Neural cell (in vitro differentiated cells): ENCODE data around the gene TDP1. TPM values are rescaled to one million over a fixed set of nuclear protein-coding genes. Genes with fewer than 3 reads are reported as not detected.

Source experiments
- H2AFZ ChIP-seq: fragments of 200-600, 300-800 bp; sonication (generic), shearing (Covaris generic); 2 replicates; pipeline ENCODE4 v1.6.0; 2014; ENCODE audit warnings: low read depth, mild to moderate bottlenecking, antibody characterized with exemption, low read length, moderate library complexity
- H3F3A ChIP-seq: fragments of 200-600 bp; shearing (Covaris generic); 2 replicates; pipeline ENCODE4 v1.6.1; 2016; ENCODE audit warnings: mild to moderate bottlenecking, moderate library complexity, mixed read lengths, antibody characterized with exemption, low read length; ENCODE audit not compliant: insufficient read depth, poor library complexity, severe bottlenecking
- H3K27ac ChIP-seq: fragments of 200-600, 300-800 bp; sonication (generic), shearing (Covaris generic); 2 replicates; pipeline ENCODE4 v1.5.1; 2014; ENCODE audit warnings: mild to moderate bottlenecking, low read length, moderate library complexity
- H3K27me3 ChIP-seq: fragments of 300-800, 200-600 bp; sonication (generic), shearing (Covaris generic); 2 replicates; pipeline ENCODE4 v1.6.0; 2014; ENCODE audit warnings: mild to moderate bottlenecking, low read depth, low read length, moderate library complexity; ENCODE audit not compliant: insufficient read depth
- H3K36me3 ChIP-seq: fragments of 300-800, 200-600 bp; sonication (generic), shearing (Covaris generic); 2 replicates; pipeline ENCODE4 v1.5.1; 2014; ENCODE audit warnings: mild to moderate bottlenecking, antibody characterized with exemption, low read length, moderate library complexity; ENCODE audit not compliant: insufficient read depth
- H3K4me2 ChIP-seq: fragments of 300-800, 200-600 bp; sonication (generic), shearing (Covaris generic); 2 replicates; pipeline ENCODE4 v1.6.0; 2014; ENCODE audit warnings: mild to moderate bottlenecking, low read length
- H3K4me3 ChIP-seq: fragments of 300-800, 200-600 bp; sonication (generic), shearing (Covaris generic); 2 replicates; pipeline ENCODE4 v1.5.1; 2014; ENCODE audit warnings: mild to moderate bottlenecking, low read length, moderate library complexity
- H3K79me2 ChIP-seq: fragments of 200-600 bp; shearing (Covaris generic); replicated peaks from 2 replicates; pipeline ENCODE4 v1.6.0; 2014; ENCODE audit warnings: mild to moderate bottlenecking, low read length, moderate library complexity; ENCODE audit not compliant: insufficient read depth
- H3K9ac ChIP-seq: fragments of 300-800, 200-600 bp; sonication (generic), shearing (Covaris generic); 2 replicates; pipeline ENCODE4 v1.6.1; 2016; ENCODE audit warnings: mild to moderate bottlenecking, low read length, mixed read lengths
- H3K9me2 ChIP-seq: fragments of 200-600 bp; shearing (Covaris generic); 2 replicates; pipeline ENCODE4 v1.6.1; 2016; ENCODE audit warnings: mild to moderate bottlenecking, low read length, mixed read lengths; ENCODE audit not compliant: insufficient read depth
- H3K9me3 ChIP-seq: fragments of 200-600, 300-800 bp; sonication (generic), shearing (Covaris generic); 2 replicates; pipeline ENCODE4 v1.6.1; 2016; ENCODE audit warnings: mild to moderate bottlenecking, mixed run types, low read length, moderate library complexity, mixed read lengths
- H4K20me1 ChIP-seq: fragments of 200-600 bp; shearing (Covaris generic); 2 replicates; pipeline ENCODE4 v1.6.1; 2016; ENCODE audit warnings: mild to moderate bottlenecking, mixed run types; ENCODE audit not compliant: insufficient read depth
- EP300 ChIP-seq: fragments of 450-650 bp; conservative IDR thresholded peaks from 2 replicates; pipeline ENCODE4 v1.6.1; 2014; ENCODE audit warnings: antibody characterized with exemption, mild to moderate bottlenecking, moderate library complexity; ENCODE audit not compliant: poor library complexity, severe bottlenecking
- EZH2 ChIP-seq: fragments of 200-600, 300-800 bp; shearing (Covaris generic), sonication (generic); IDR thresholded peaks from 2 replicates; pipeline ENCODE4 v1.6.1; 2014; ENCODE audit warnings: antibody characterized with exemption, low read length, borderline replicate concordance, mild to moderate bottlenecking; ENCODE audit not compliant: insufficient read depth, poor library complexity, severe bottlenecking
- MXI1 ChIP-seq: fragments of 450-650 bp; conservative IDR thresholded peaks from 2 replicates; pipeline ENCODE4 v1.6.1; 2014; ENCODE audit warnings: antibody characterized with exemption, mild to moderate bottlenecking; ENCODE audit not compliant: poor library complexity, severe bottlenecking
- POLR2AphosphoS5 ChIP-seq: IDR thresholded peaks from 2 replicates; pipeline ENCODE4 v1.6.1; 2012
- RAD21 ChIP-seq: fragments of 450-650 bp; conservative IDR thresholded peaks from 2 replicates; pipeline ENCODE4 v1.6.1; 2014; ENCODE audit warnings: antibody characterized with exemption, mild to moderate bottlenecking, moderate library complexity
- SMC3 ChIP-seq: fragments of 450-650 bp; conservative IDR thresholded peaks from 2 replicates; pipeline ENCODE4 v1.6.1; 2014; ENCODE audit warnings: antibody characterized with exemption, mild to moderate bottlenecking, moderate library complexity; ENCODE audit not compliant: poor library complexity
- TAF1 ChIP-seq: IDR thresholded peaks from 2 replicates; pipeline ENCODE4 v1.6.1; 2012; ENCODE audit warnings: low read depth
- polyA plus RNA-seq: library from polyadenylated mRNA; depleted of rRNA; stranded (reverse); fragments of >200 nt; gene quantifications from 2 replicates; pipeline ENCODE4 v1.2.3, GENCODE V29; 2014
- TF ChIP-seq, protein P1 (sequence below): IDR thresholded peaks from 2 replicates; pipeline ENCODE4 v1.6.1; 2012; ENCODE audit warnings: borderline replicate concordance
- TF ChIP-seq, protein P2 (sequence below): fragments of 450-650 bp; IDR thresholded peaks from 2 replicates; pipeline ENCODE4 v1.5.1; 2014; ENCODE audit warnings: antibody characterized with exemption, mild to moderate bottlenecking, moderate library complexity; ENCODE audit not compliant: poor library complexity, severe bottlenecking

The TDP1 gene
- polyA plus RNA-seq, 1 donor from 2014 or later: 29.1 TPM

GRCh38 chr14:89990623-89991275 lies 35.0 kb downstream of the TDP1 start:
- Histone ChIP-seq H3K9ac (no peak overlapping the region), H3K27me3 (no peaks in the 10 kb centered on the region), H3F3A (no peaks in the 10 kb centered on the region), H3K27ac (no peak overlapping the region), H3K4me3 (no peak overlapping the region), H3K9me2 (no peaks in the 10 kb centered on the region), H3K4me2 (no peak overlapping the region), H3K79me2 (no peaks in the 10 kb centered on the region), H2AFZ (no peak overlapping the region), H3K36me3 (no peaks in the 10 kb centered on the region), H4K20me1 (no peaks in the 10 kb centered on the region), H3K9me3 (no peaks in the 10 kb centered on the region)
- TF ChIP-seq EZH2 (no peak), MXI1 (no peak), RAD21 (no peak), SMC3 (no peak), POLR2AphosphoS5 (no peak), TAF1 (no peak), EP300 (no peak)
- TF ChIP-seq, protein P1, sequence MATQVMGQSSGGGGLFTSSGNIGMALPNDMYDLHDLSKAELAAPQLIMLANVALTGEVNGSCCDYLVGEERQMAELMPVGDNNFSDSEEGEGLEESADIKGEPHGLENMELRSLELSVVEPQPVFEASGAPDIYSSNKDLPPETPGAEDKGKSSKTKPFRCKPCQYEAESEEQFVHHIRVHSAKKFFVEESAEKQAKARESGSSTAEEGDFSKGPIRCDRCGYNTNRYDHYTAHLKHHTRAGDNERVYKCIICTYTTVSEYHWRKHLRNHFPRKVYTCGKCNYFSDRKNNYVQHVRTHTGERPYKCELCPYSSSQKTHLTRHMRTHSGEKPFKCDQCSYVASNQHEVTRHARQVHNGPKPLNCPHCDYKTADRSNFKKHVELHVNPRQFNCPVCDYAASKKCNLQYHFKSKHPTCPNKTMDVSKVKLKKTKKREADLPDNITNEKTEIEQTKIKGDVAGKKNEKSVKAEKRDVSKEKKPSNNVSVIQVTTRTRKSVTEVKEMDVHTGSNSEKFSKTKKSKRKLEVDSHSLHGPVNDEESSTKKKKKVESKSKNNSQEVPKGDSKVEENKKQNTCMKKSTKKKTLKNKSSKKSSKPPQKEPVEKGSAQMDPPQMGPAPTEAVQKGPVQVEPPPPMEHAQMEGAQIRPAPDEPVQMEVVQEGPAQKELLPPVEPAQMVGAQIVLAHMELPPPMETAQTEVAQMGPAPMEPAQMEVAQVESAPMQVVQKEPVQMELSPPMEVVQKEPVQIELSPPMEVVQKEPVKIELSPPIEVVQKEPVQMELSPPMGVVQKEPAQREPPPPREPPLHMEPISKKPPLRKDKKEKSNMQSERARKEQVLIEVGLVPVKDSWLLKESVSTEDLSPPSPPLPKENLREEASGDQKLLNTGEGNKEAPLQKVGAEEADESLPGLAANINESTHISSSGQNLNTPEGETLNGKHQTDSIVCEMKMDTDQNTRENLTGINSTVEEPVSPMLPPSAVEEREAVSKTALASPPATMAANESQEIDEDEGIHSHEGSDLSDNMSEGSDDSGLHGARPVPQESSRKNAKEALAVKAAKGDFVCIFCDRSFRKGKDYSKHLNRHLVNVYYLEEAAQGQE: no peak
- TF ChIP-seq, protein P2, sequence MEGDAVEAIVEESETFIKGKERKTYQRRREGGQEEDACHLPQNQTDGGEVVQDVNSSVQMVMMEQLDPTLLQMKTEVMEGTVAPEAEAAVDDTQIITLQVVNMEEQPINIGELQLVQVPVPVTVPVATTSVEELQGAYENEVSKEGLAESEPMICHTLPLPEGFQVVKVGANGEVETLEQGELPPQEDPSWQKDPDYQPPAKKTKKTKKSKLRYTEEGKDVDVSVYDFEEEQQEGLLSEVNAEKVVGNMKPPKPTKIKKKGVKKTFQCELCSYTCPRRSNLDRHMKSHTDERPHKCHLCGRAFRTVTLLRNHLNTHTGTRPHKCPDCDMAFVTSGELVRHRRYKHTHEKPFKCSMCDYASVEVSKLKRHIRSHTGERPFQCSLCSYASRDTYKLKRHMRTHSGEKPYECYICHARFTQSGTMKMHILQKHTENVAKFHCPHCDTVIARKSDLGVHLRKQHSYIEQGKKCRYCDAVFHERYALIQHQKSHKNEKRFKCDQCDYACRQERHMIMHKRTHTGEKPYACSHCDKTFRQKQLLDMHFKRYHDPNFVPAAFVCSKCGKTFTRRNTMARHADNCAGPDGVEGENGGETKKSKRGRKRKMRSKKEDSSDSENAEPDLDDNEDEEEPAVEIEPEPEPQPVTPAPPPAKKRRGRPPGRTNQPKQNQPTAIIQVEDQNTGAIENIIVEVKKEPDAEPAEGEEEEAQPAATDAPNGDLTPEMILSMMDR: no peak

- no peak overlapping the region for H3K27ac ChIP-seq
- H3K9me2 ChIP-seq: no peaks in the 10 kb centered on the region
- no peak overlapping the region for H3K4me3 ChIP-seq
- H3K4me2 ChIP-seq: no peak overlapping the region
- H3K36me3 ChIP-seq: peaks cover 3% of the 10 kb centered on the region
- H2AFZ ChIP-seq: no peak overlapping the region
- TF ChIP-seq RAD21: no peak
- TF ChIP-seq, protein P1: no peak
- no peak for TF ChIP-seq EZH2
- no peak for TF ChIP-seq EP300
- TF ChIP-seq SMC3: no peak
- TF ChIP-seq POLR2AphosphoS5: no peak
- TF ChIP-seq, protein P2: no peak
- no peak for TF ChIP-seq MXI1
- no peak for TF ChIP-seq TAF1
- H3K9ac ChIP-seq: no peak overlapping the region
- no peaks in the 10 kb centered on the region for H3F3A ChIP-seq
- no peaks in the 10 kb centered on the region for H3K27me3 ChIP-seq
- no peaks in the 10 kb centered on the region for H4K20me1 ChIP-seq
- H3K79me2 ChIP-seq: no peaks in the 10 kb centered on the region
- no peaks in the 10 kb centered on the region for H3K9me3 ChIP-seq
Measured at GRCh38 chr14:89992273-89992672, 36.5 kb downstream of the TDP1 start.
